NCI-H345 treated with DMSO at 0.1 percent for 48 hours (cell line): ENCODE data around the gene GLB1L2.

ENCODE experiments used
- DNase-seq: peaks from one replicate; lab custom pipeline; 2025; ENCODE audit not compliant: unreplicated experiment; lab: John Stamatoyannopoulos, UW

GLB1L2 gene

GRCh38 chr11:134417871-134418840 lies 86.4 kb downstream of the GLB1L2 start:
- no peak for DNase-seq

- no peak for DNase-seq
Observed at GRCh38 chr11:134423106-134423505, 91.3 kb downstream of the GLB1L2 start.

DNA sequence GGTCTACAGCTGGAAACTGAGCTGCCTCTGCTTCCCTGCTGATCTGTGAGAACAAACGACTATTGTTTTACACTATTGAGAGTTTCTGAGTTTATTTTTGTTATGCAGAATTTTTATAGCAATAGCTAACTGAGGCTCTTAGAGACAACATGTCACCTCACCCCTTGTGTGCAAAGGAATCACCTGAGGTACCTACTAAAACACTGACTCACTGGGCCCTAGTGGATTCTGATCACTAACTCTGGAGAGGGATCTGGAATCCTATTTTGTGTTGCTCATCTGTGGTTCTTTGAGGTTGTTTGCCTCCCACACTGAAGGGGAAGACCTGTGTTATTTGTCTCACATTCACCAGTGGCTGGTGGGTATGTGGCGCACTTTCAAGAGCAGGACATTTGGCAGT lies 93.6 kb downstream of the GLB1L2 start:
- no peak for DNase-seq
